NCI-H1105 (cell line): ENCODE results near the gene CLTC.

Experiments
- DNase-seq: peaks from one replicate; lab custom pipeline; 2025; lab: John Stamatoyannopoulos, UW

Gene CLTC

GRCh38 chr17:59683283-59683682 is 63.6 kb downstream of the CLTC start:
- no peak for DNase-seq

- DNase-seq = no peak
Measured at GRCh38 chr17:59684967-59685366, 65.3 kb downstream of the CLTC start.

- DNase-seq = no peak
Measured at GRCh38 chr17:59688008-59688407, 68.3 kb downstream of the CLTC start.

- DNase-seq = no peak
Measured at GRCh38 chr17:59688496-59688895, 68.8 kb downstream of the CLTC start.

GRCh38 chr17:59693582-59693981 is 73.9 kb downstream of the CLTC start:
- DNase-seq = no peak

- DNase-seq = no peak
Measured at GRCh38 chr17:59694344-59694743, 74.6 kb downstream of the CLTC start.

GRCh38 chr17:59695945-59696681 is 76.4 kb downstream of the CLTC start:
- no peak for DNase-seq

GRCh38 chr17:59696682-59697277 is 77.1 kb downstream of the CLTC start:
- no peak for DNase-seq

GRCh38 chr17:59698143-59698542 is 78.4 kb downstream of the CLTC start:
- no peak for DNase-seq

GRCh38 chr17:59699218-59699617 is 79.5 kb downstream of the CLTC start:
- DNase-seq = no peak

GRCh38 chr17:59699786-59700185 is 80.1 kb downstream of the CLTC start:
- DNase-seq = no peak

GRCh38 chr17:59702304-59702703 is 82.6 kb downstream of the CLTC start:
- DNase-seq = no peak

- DNase-seq = peak; percentile 98
Measured at GRCh38 chr17:59707149-59707970, 87.7 kb downstream of the CLTC start, which contains the start of the genes PTRH2 and VMP1. TSS of gene PTRH2 (minus strand) at chr17:59707430. CDS start at chr17:59697978, 9,452 bp downstream. TSS of gene VMP1 (plus strand) at chr17:59707654. CDS start at chr17:59731447, 23,793 bp downstream.

GRCh38 chr17:59707971-59708430 is 88.3 kb downstream of the CLTC start:
- no peak for DNase-seq

- DNase-seq = no peak
Measured at GRCh38 chr17:59711936-59712335, 92.2 kb downstream of the CLTC start.

- DNase-seq = no peak
Measured at GRCh38 chr17:59712862-59713261, 93.2 kb downstream of the CLTC start.

GRCh38 chr17:59714255-59714654 is 94.6 kb downstream of the CLTC start:
- DNase-seq = no peak

- DNase-seq = no peak
Measured at GRCh38 chr17:59716427-59716826, 96.7 kb downstream of the CLTC start.

- no peak for DNase-seq
Measured at GRCh38 chr17:59719526-59719925, 99.8 kb downstream of the CLTC start.

GRCh38 chr17:59722623-59723022 is 102.9 kb downstream of the CLTC start:
- no peak for DNase-seq

- DNase-seq = no peak
Measured at GRCh38 chr17:59723041-59723440, 103.3 kb downstream of the CLTC start.

- no peak for DNase-seq
Measured at GRCh38 chr17:59723607-59724006, 103.9 kb downstream of the CLTC start.

- DNase-seq = no peak
Measured at GRCh38 chr17:59725691-59726090, 106.0 kb downstream of the CLTC start.
